ENCODE data around the gene B3GAT1.

B3GAT1 gene

GRCh38 chr11:134425816-134426536, 13.9 kb upstream of the B3GAT1 start:
- no peaks in the 10 kb centered on the region for H3K79me2 ChIP-seq (ENCODE audit: low read length)
- H3K9ac ChIP-seq (ENCODE audit: low read length), result no peak overlapping the region
- no peak for TF ChIP-seq CTCF (IDR thresholded peaks at IDR 0.05; ENCODE audit: low read depth, low read length)
- no peak for TF ChIP-seq EZH2phosphoT487 (IDR thresholded peaks at IDR 0.05; ENCODE audit: low read depth)
- no peak overlapping the region for H3K27ac ChIP-seq (ENCODE audit: low read length)
- no peak overlapping the region for H3K4me2 ChIP-seq (ENCODE audit: low read length)
- H3K9me3 ChIP-seq (ENCODE audit: insufficient read depth, low read length), result no peaks in the 10 kb centered on the region
- 0 out of 2 replicates have a peak, but pooled peaks cover 3% of the 10 kb centered on the region for H3K27me3 ChIP-seq (ENCODE audit: low read depth, low read length)
- H4K20me1 ChIP-seq (ENCODE audit: insufficient read depth, low read length), result no peaks in the 10 kb centered on the region
- no peak overlapping the region for H2AFZ ChIP-seq (ENCODE audit: low read depth, low read length)
- no peak overlapping the region for H3K4me3 ChIP-seq (ENCODE audit: low read length)
- no peaks in the 10 kb centered on the region for H3K4me1 ChIP-seq (ENCODE audit: low read length)
- H3K36me3 ChIP-seq (replicated peaks; ENCODE audit: low read depth, low read length), result no peaks in the 10 kb centered on the region

DNA sequence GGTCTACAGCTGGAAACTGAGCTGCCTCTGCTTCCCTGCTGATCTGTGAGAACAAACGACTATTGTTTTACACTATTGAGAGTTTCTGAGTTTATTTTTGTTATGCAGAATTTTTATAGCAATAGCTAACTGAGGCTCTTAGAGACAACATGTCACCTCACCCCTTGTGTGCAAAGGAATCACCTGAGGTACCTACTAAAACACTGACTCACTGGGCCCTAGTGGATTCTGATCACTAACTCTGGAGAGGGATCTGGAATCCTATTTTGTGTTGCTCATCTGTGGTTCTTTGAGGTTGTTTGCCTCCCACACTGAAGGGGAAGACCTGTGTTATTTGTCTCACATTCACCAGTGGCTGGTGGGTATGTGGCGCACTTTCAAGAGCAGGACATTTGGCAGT, 13.4 kb upstream of the B3GAT1 start:
- Histone ChIP-seq H3K4me3 (ENCODE audit: low read length) (no peak overlapping the region), H3K4me1 (ENCODE audit: low read length) (no peaks in the 10 kb centered on the region), H4K20me1 (ENCODE audit: insufficient read depth, low read length) (no peaks in the 10 kb centered on the region), H3K9me3 (ENCODE audit: insufficient read depth, low read length) (no peaks in the 10 kb centered on the region), H3K27me3 (ENCODE audit: low read depth, low read length) (0 out of 2 replicates have a peak, but pooled peaks cover 3% of the 10 kb centered on the region), H3K36me3 (replicated peaks; ENCODE audit: low read depth, low read length) (no peaks in the 10 kb centered on the region), H3K27ac (ENCODE audit: low read length) (no peak overlapping the region), H3K79me2 (ENCODE audit: low read length) (no peaks in the 10 kb centered on the region), H3K9ac (ENCODE audit: low read length) (no peak overlapping the region), H3K4me2 (ENCODE audit: low read length) (no peak overlapping the region), H2AFZ (ENCODE audit: low read depth, low read length) (no peak overlapping the region)
- no peak for TF ChIP-seq EZH2phosphoT487 (IDR thresholded peaks at IDR 0.05; ENCODE audit: low read depth)
- TF ChIP-seq CTCF (IDR thresholded peaks at IDR 0.05; ENCODE audit: low read depth, low read length), result no peak

DNA sequence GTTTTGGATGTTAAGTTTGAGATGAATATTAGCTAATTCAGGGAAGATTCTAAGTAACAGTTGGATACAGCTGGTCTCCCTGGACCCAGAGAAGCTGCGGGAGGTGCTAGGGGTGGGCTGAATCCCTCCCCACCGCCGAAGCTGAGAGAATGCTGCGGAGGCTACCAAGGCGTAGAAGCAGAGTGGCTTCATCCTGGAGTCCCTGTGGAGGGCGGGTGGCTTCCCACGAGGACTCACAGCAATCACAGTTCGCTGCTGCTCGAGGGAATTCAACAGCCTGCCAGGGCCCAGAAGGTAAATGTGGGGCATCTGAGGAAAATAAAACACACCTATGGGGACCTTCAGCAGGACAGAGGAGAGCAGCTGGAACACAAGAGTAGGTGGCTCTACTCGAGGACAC, 11.1 kb upstream of the B3GAT1 start:
- no peak for TF ChIP-seq EZH2phosphoT487 (IDR thresholded peaks at IDR 0.05; ENCODE audit: low read depth)
- TF ChIP-seq CTCF (IDR thresholded peaks at IDR 0.05; ENCODE audit: low read depth, low read length), result no peak
- Histone ChIP-seq H3K4me2 (ENCODE audit: low read length) (no peak overlapping the region), H3K27ac (ENCODE audit: low read length) (no peak overlapping the region), H3K4me3 (ENCODE audit: low read length) (no peak overlapping the region), H3K4me1 (ENCODE audit: low read length) (no peaks in the 10 kb centered on the region), H2AFZ (ENCODE audit: low read depth, low read length) (no peak overlapping the region), H3K9me3 (ENCODE audit: insufficient read depth, low read length) (no peaks in the 10 kb centered on the region), H4K20me1 (ENCODE audit: insufficient read depth, low read length) (no peaks in the 10 kb centered on the region), H3K9ac (ENCODE audit: low read length) (no peak overlapping the region), H3K27me3 (ENCODE audit: low read depth, low read length) (peaks cover 3% of the 10 kb centered on the region; the same call in 1 of the 2 replicates), H3K36me3 (replicated peaks; ENCODE audit: low read depth, low read length) (no peaks in the 10 kb centered on the region), H3K79me2 (ENCODE audit: low read length) (no peaks in the 10 kb centered on the region)

- Histone ChIP-seq H3K4me1 (ENCODE audit: low read length) (no peaks in the 10 kb centered on the region), H3K27ac (ENCODE audit: low read length) (no peak overlapping the region), H3K4me3 (ENCODE audit: low read length) (no peak overlapping the region), H3K27me3 (ENCODE audit: low read depth, low read length) (peaks cover 23% of the 10 kb centered on the region), H3K79me2 (ENCODE audit: low read length) (no peaks in the 10 kb centered on the region), H4K20me1 (ENCODE audit: insufficient read depth, low read length) (no peaks in the 10 kb centered on the region), H3K9me3 (ENCODE audit: insufficient read depth, low read length) (no peaks in the 10 kb centered on the region), H3K4me2 (ENCODE audit: low read length) (no peak overlapping the region), H2AFZ (ENCODE audit: low read depth, low read length) (no peak overlapping the region), H3K9ac (ENCODE audit: low read length) (no peak overlapping the region), H3K36me3 (replicated peaks; ENCODE audit: low read depth, low read length) (no peaks in the 10 kb centered on the region)
- no peak for TF ChIP-seq CTCF (IDR thresholded peaks at IDR 0.05; ENCODE audit: low read depth, low read length)
- no peak for TF ChIP-seq EZH2phosphoT487 (IDR thresholded peaks at IDR 0.05; ENCODE audit: low read depth)
Measured at GRCh38 chr11:134417871-134418840, 6.1 kb upstream of the B3GAT1 start.

Data from OCI-LY3 (cell line).